UCSD-AML1 (cell line): ENCODE measurements around the gene CASZ1.

Experiments
- DNase-seq: peaks from one replicate; lab custom pipeline; 2025; ENCODE audit not compliant: unreplicated experiment; lab: John Stamatoyannopoulos, UW

The CASZ1 gene

GRCh38 chr1:10674700-10675609 lies 121.5 kb downstream of the CASZ1 start:
- DNase-seq = no peak

DNA sequence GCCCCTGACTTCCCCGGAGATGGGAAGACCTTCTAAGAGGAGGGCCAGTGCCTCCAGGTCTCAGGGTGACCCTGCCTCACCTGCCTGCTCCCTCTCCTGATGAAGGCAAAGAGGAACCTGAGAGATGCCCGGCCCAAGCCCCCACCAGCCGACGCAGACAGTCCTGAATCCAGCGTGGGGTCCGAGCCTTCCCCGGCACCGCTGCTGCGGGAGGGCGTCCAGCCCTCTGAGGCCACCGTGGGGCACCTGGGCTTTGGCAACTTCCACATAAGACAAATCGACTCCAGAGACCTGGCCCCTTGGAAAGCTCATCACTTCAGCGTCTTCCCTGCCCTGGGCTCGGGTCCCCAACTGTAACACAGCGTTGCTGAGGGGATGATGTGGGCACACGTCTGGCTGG lies 122.2 kb downstream of the CASZ1 start:
- no peak for DNase-seq

DNA sequence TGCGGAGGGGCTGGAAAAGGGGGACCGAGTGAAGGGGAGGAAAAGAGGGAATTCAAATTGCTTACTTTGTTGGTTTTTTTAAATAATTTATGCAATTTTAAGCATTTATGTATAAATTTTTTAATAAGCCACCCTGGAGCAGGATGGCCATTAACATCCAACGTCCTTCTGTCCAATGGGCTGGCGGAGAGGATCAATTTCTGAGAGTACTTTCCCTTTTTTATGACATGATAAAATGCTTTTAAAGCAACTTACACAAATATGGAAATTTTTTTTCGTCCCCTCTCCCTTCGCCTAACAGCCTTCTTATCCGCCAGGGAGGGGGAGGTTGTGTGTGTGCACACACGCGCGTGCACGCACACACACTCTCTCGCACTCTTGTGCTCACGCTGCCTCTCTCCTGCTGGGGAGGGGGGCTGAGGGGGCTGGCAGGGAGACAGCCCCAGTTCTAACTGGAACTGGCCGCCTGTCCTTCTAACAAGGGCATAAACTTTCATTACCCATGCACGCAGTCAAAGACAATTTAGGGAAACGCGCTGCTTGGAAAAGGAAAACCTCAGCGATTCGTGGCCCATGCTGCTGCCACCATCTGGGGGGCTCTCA lies 123.2 kb downstream of the CASZ1 start:
- DNase-seq = no peak

DNA sequence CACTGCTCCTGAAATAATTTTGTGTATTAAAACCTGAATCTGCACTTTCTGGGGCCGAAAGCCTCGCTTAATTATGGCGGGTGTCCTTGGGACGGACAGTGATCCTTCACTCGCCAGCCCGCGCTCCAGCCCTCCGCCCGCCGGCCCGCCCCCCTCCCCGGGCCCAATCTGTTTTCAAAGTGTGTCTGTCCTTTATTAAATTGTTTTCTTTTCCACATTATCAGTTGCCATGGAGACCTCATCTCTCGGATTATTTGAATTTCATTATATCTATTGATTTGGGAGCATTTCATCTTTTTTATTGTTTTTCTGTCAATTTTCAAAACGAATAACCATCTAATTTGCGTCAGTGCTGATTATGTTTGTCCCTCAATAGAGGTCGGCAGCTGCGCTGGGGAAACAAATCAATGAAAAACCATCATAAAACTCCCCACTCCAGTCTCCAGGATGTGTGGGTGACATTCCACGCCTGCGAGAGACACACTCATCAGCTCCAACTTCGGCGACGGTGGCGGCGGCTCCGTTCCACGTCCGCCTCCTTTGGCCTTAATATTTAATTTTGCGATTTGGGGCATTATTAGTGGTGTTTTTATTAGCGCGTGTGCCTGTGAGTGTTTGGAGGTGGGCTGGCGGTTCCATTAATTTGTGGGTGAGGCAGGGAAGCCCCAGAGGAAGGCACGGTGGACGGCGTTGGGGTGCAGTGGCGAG lies 123.9 kb downstream of the CASZ1 start:
- DNase-seq = no peak

GRCh38 chr1:10671622-10672342 lies 124.7 kb downstream of the CASZ1 start:
- no peak for DNase-seq

DNA sequence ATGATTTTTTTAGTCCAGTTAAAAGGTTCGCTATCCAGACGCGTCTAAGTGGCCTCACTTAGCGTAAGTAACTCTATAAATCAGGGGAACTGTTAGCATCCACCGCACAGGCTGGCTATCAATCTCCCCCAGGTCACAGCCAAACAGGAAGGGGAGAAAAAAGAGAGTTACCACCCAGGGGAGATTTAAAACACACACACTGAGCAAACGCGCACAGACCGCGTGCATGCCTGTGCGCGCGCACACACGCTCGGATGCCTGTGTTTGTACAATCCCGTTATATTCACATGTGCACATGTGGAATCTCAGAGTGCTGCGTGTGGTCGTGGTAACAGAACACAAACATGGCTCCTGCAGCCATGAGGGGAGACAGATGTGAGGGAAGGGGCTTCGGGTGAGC lies 125.4 kb downstream of the CASZ1 start:
- DNase-seq = no peak

- DNase-seq = no peak
Observed at GRCh38 chr1:10670190-10670589, 126.3 kb downstream of the CASZ1 start.

- DNase-seq = no peak
Observed at GRCh38 chr1:10669570-10669969, 126.9 kb downstream of the CASZ1 start.

- no peak for DNase-seq
Observed at GRCh38 chr1:10667861-10668761, 128.3 kb downstream of the CASZ1 start.

GRCh38 chr1:10665930-10666850 lies 130.3 kb downstream of the CASZ1 start:
- DNase-seq = no peak

DNA sequence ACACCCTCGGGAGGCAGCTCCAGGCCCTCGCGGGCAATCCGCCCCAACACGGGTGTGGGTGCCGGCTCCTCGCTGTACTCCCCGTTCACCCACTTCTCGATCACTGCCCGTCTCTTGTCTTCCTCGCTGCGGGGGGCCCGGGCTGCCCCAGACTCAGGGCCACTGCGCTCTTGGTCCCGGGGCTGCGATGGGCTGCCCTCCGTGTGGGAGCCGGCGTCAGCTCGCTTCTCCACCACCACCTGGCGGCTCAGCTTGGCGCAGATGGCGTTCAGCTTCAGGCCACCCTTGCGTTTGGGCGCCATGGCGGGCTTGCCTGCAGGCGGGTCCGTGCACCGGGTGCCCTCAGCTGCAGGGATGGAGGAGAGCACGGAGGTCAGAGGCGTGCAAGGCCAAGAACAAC lies 131.2 kb downstream of the CASZ1 start:
- DNase-seq = no peak

GRCh38 chr1:10664251-10664650 lies 132.2 kb downstream of the CASZ1 start:
- DNase-seq = no peak

DNA sequence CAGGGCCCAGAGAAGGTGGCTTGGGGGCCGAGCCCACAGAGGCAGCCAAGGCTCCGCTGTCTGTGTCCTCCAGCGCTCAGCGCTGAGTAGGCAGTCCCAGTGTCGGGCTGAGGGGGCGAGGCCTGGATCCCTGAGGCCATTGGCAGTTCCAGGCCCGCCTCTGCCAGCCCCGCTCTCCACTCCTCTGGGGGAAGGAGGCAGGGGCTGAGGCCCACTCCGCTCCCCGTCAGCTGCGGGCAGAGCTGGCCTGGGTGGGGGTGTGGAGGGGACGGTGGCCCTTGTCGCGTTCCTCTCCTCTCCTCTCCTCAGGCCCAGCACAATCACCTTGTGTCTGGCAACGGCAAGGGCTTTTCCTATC lies 132.8 kb downstream of the CASZ1 start:
- DNase-seq = no peak

DNA sequence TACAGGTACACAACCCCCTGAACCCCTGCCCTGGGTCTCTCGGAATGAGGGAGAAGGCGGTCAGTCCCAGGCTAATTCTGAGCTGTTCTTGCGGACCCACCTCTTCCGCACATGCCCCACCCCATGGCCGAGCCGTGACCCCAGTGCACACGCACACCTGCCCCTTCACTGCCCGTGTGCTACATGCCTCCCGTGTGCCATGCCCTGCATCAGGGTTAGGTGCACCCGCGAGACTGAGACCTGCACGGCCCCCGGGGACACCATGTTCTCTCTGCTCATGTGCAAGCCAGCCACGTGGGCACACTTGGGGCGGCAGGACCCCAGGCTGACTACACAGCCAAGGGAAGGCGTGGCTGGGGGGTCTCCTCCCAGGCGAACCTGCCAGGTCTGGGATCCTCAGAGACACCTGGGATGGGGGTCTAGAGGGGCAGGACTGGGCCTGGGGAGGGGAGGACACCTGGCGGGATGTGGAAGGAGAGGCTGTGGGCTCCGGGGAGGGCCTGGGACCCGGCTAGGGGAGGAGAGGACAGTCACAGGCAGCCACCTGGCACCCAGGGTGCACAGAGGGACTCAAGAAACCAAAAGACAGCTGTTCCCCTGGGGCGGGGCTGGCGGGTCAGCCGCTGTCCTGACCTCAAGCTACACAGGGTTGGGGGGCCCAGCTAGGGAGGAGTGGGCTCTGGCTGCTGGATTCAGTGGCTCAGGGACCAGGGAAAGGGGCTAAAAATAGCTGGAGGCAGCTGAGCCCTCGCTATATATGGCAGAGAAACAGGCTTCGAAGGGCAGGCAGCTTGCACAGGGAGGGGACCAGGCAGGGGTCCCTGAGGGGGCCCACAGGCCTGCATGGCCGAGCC lies 133.4 kb downstream of the CASZ1 start:
- DNase-seq = no peak

DNA sequence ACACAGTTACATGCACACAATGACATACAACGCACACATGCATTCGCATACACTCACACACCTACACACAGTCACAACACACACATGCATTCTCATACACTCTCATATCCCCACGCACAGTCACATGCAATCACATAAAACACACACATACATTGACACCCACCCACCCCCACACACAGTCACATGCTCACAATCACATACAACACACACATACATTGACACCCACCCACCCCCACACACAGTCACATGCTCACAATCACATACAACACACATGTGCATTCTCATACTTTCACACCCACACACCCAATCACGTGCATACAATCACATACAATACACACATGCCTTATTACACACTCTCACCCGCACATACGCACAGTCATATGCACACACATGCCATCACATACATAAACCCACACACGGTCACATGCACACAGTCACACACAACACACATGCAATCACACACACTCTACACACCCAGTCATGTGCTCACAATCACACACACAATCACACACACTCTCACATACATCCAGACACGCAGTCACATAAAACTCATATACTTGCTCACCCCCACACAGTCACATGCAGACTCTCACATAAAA lies 134.3 kb downstream of the CASZ1 start:
- no peak for DNase-seq

DNA sequence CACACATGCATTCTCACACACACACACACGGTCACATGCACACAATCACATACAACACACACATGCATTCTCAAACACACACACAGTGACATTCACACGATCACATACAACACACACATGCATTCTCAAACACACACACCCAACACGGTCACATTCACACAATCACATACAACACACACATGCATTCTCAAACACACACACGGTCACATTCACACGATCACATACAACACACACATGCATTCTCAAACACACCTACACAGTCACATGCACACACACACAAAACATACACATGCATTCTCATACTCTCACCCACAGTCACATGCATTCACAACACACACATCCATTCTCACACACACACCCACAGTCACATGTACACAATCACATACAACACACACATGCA lies 135.0 kb downstream of the CASZ1 start:
- DNase-seq = no peak

DNA sequence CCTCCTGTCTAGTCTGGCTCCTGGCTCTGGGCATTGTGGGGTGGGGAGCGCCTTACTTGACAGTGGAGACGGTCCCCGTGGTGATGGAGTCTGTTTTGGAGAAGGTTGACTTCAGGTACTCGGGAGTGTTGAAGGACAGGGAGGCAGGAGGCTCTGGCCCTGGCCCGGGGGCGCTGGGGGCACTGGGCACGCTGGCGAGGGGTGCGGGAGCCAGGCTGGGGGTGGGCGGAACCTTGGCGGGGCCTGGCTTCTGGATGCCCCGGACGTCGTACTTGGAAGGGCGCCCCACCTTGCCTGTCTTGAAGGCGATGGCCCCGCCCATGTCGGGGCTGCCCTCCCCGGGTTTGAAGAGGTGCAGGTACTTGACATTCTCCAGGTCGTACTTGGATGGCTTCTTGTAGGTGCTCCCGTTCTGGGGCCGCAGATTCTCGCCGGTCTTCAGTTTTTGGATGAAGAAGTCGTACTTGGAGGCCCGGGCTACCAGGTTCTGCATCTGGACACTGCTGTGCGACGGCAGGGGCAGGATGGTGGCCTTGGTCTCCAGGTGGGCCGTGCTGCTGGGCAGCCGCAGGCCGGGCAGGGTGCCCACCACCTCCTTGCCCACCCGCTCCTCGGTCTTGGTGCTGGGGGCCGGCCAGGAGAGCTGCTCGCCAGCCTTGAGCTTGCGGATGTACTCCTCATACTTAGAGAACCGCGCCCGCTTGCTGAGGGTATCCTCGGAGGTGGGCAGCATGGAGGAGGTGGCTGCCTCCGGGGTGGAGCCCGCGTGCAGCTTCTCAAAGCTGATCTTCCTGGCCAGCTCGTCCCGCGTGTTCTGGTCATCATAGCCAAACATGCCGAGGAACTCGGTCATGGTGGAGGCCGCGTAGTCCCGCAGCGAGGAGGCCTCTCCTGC lies 136.6 kb downstream of the CASZ1 start:
- DNase-seq = no peak
